Choroid plexus epithelial cell (primary cell): ENCODE measurements around the gene RNF130.
A peak's percentile ranks its signal among the peaks of the same experiment; 100 is the strongest.
"Not testable (repeated sequence)": the region's sequence is repeated elsewhere in the genome, so short reads cannot be mapped to it uniquely, and the experiment has no call there.

ENCODE experiments used
- DNase-seq: peaks from one replicate; pipeline ENCODE4 v3.0.0-alpha.2; 2010; ENCODE audit warnings: low read depth
- H3K4me3 ChIP-seq: 2 replicates; pipeline ENCODE4 v1.5.1; 2011; ENCODE audit warnings: low read depth, mild to moderate bottlenecking, control low read depth, low read length, moderate library complexity
- TF ChIP-seq, protein P1 (sequence below): conservative IDR thresholded peaks from 2 replicates; pipeline ENCODE4 v1.5.1; 2011; ENCODE audit warnings: low read depth, mild to moderate bottlenecking, control low read depth, inconsistent platforms, low read length, moderate library complexity

The RNF130 gene

DNA sequence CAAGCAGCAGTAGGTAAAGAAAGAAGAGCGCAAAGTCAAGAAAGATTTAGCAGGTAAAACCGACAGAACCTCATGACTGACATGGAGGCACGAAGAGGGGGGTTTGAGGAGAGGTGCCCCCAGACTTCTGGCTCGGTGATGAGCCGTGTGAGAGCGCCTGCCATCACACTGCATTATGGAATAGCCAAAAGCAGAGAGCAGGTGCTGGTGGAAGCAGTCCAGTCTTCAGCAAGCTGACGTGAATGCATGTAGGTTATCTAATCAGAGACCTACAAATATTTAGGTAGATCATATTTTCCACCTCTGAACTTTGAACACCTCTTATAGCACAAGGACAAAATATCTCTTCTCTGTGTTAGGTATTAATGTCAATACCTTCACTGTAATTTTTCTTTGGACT, 68.4 kb downstream of the RNF130 start:
- TF ChIP-seq, protein P1, sequence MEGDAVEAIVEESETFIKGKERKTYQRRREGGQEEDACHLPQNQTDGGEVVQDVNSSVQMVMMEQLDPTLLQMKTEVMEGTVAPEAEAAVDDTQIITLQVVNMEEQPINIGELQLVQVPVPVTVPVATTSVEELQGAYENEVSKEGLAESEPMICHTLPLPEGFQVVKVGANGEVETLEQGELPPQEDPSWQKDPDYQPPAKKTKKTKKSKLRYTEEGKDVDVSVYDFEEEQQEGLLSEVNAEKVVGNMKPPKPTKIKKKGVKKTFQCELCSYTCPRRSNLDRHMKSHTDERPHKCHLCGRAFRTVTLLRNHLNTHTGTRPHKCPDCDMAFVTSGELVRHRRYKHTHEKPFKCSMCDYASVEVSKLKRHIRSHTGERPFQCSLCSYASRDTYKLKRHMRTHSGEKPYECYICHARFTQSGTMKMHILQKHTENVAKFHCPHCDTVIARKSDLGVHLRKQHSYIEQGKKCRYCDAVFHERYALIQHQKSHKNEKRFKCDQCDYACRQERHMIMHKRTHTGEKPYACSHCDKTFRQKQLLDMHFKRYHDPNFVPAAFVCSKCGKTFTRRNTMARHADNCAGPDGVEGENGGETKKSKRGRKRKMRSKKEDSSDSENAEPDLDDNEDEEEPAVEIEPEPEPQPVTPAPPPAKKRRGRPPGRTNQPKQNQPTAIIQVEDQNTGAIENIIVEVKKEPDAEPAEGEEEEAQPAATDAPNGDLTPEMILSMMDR = no peak
- no peak for DNase-seq
- no peak overlapping the region for H3K4me3 ChIP-seq

DNA sequence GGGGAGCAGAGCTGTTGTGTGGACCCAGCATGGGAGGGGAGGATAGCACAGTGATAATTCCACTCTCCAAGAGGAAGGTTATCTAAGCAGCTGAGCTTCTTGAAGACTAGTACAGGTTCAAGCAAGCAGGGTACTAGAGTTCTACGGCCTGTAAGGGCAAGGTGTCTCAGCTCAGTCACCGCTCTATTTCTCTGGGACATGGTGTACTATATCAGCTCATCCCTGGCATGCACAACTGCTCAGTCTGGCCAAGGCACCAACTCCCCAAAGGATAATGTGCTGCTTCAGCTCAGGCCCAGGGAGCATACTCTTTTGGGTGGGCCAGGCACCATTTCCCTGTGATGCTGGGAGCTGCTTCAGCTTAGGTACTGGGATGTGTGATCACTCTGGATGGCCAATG, 69.8 kb downstream of the RNF130 start:
- TF ChIP-seq, protein P1 = no peak
- H3K4me3 ChIP-seq = no peak overlapping the region
- DNase-seq = no peak

DNA sequence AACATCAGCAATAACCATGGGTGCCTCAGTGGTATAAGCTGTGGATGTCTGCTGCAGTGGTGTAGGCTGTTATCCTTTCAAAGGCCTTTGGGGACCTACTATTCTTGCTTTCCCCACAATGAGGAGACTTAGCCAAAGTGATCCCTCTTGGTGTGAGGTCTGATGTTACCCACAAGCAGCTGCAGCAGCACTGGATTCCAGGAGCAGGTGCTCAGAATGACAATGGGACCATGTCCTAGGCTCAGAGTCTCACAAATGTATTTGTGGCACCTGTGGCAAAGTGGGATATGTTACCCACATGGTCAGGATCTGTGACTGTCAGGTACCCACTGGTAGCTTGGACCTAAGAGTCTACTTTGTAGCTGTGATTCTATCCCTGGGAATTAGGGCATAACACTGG, 70.4 kb downstream of the RNF130 start:
- DNase-seq = no peak
- H3K4me3 ChIP-seq = no peak overlapping the region
- TF ChIP-seq, protein P1 = no peak

DNA sequence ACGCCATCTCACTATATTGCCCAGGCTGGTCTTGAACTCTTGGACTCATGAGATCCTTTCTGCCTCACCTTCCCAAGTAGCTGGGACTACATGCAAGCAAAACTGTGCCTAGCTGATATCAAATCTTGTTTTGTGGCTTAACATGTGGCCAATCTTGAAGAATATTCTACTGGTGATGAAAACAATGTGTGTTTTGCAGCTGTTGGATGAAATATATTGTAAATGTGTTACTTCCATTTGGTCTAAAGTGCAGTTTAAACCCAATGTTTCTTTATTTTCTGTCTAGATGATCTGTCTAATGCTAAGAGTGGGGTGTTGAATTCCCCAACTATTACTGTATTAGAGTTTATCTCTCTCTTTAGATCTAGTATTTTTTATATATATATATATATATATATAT, 73.1 kb downstream of the RNF130 start:
- TF ChIP-seq, protein P1 = no peak
- H3K4me3 ChIP-seq = no peak overlapping the region
- DNase-seq = no peak

GRCh38 chr5:179994583-179995323, 76.8 kb downstream of the RNF130 start:
- H3K4me3 ChIP-seq = no peak overlapping the region

DNA sequence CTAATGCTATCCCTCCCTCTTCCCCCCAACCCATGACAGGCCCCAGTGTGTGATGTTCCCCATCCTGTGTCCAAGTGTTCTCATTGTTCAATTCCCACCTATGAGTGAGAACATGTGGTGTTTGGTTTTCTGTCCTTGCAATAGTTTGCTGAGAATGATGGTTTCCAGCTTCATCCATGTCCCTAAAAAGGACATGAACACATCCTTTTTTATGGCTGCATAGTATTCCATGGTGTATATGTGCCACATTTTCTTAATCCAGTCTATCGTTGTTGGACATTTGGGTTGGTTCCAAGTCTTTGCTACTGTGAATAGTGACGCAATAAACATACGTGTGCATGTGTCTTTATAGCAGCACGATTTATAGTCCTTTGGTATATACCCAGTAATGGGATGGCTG, 78.7 kb downstream of the RNF130 start:
- H3K4me3 ChIP-seq, DNase-seq: not testable (repeated sequence)

More at GRCh38 chr5:179994583-179995323, 76.8 kb downstream of the RNF130 start:
- TF ChIP-seq, protein P1 = no peak
- DNase-seq = peak; percentile 14

GRCh38 chr5:179991106-179991505, 80.5 kb downstream of the RNF130 start:
- TF ChIP-seq, protein P1 = no peak
- H3K4me3 ChIP-seq = no peak overlapping the region
- no peak for DNase-seq
